Keratinocyte (primary cell): ENCODE results near the gene TM4SF5. TPM values are rescaled to one million over a fixed set of nuclear protein-coding genes. Genes with fewer than 3 reads are reported as not detected.

ENCODE experiments used
- DNase-seq: peaks from one replicate; pipeline ENCODE4 v3.0.0-alpha.2; 2011; ENCODE audit warnings: low read depth, missing footprints, low spot score
- FAIRE-seq: peaks from 2 replicates; lab custom pipeline; 2011; peaks lifted over from hg19 to GRCh38; lab: Jason Lieb, UNC
- H2AFZ ChIP-seq: 2 replicates; pipeline ENCODE4 v1.6.0; 2012; ENCODE audit warnings: low read length, control low read depth, inconsistent platforms; ENCODE audit not compliant: control insufficient read depth
- H3K27ac ChIP-seq: 2 replicates; pipeline ENCODE4 v1.5.1; 2011; ENCODE audit warnings: low read length; ENCODE audit not compliant: control insufficient read depth, insufficient read depth
- H3K27me3 ChIP-seq: 3 replicates; pipeline ENCODE4 v1.6.0; 2011; ENCODE audit warnings: low read length; ENCODE audit not compliant: control insufficient read depth, insufficient read depth; ENCODE audit errors: extremely low read depth
- H3K36me3 ChIP-seq, 2 experiments: 2 replicates in 1 of 2; 3 replicates in 1 of 2; pipeline ENCODE4 v1.5.1; 2011; ENCODE audit warnings: low read length in 2 of 2, mild to moderate bottlenecking in 1 of 2; ENCODE audit not compliant: control insufficient read depth in 2 of 2, insufficient read depth in 2 of 2; ENCODE audit errors: extremely low read depth in 1 of 2
- H3K4me1 ChIP-seq: 3 replicates; pipeline ENCODE4 v1.5.1; 2011; ENCODE audit warnings: low read length; ENCODE audit not compliant: control insufficient read depth, insufficient read depth; ENCODE audit errors: extremely low read depth
- H3K4me2 ChIP-seq: 3 replicates; pipeline ENCODE4 v1.6.0; 2011; ENCODE audit warnings: low read depth, low read length; ENCODE audit not compliant: control insufficient read depth, insufficient read depth; ENCODE audit errors: extremely low read depth
- H3K4me3 ChIP-seq, 3 experiments: fragments of 200-600 bp in 1 of 3; sonication (generic) in 1 of 3; 2 replicates in 2 of 3; 3 replicates in 1 of 3; pipeline ENCODE4 v1.5.1; 2011 to 2016; ENCODE audit warnings: low read length in 3 of 3, mild to moderate bottlenecking in 3 of 3, control low read depth in 2 of 3, inconsistent platforms in 1 of 3, low read depth in 1 of 3, mixed read lengths in 1 of 3, mixed run types in 1 of 3, moderate library complexity in 1 of 3; ENCODE audit not compliant: control insufficient read depth in 2 of 3, insufficient read depth in 2 of 3; ENCODE audit errors: extremely low read depth in 1 of 3
- H3K79me2 ChIP-seq: 2 replicates; pipeline ENCODE4 v1.6.0; 2012; ENCODE audit warnings: low read length; ENCODE audit not compliant: control insufficient read depth, insufficient read depth
- H3K9ac ChIP-seq: 3 replicates; pipeline ENCODE4 v1.6.0; 2011; ENCODE audit warnings: low read length; ENCODE audit not compliant: control insufficient read depth, insufficient read depth; ENCODE audit errors: extremely low read depth
- H3K9me1 ChIP-seq: 3 replicates; pipeline ENCODE4 v1.6.0; 2011; ENCODE audit warnings: low read length; ENCODE audit not compliant: control insufficient read depth, insufficient read depth; ENCODE audit errors: extremely low read depth
- H3K9me3 ChIP-seq: 2 replicates; pipeline ENCODE4 v1.5.1; 2012; ENCODE audit warnings: low read depth, low read length; ENCODE audit not compliant: control insufficient read depth
- H4K20me1 ChIP-seq: 3 replicates; pipeline ENCODE4 v1.6.0; 2011; ENCODE audit warnings: low read length; ENCODE audit not compliant: control insufficient read depth, insufficient read depth; ENCODE audit errors: extremely low read depth
- CTCF ChIP-seq, 3 experiments: IDR thresholded peaks in 1 of 3; conservative IDR thresholded peaks in 1 of 3; optimal IDR thresholded peaks in 1 of 3; 2 replicates in 2 of 3; 3 replicates in 1 of 3; pipeline versions ENCODE3 to v1.5.1; 2011; ENCODE audit warnings: low read length in 3 of 3, mild to moderate bottlenecking in 3 of 3, moderate library complexity in 2 of 3, control low read depth in 1 of 3, inconsistent platforms in 1 of 3; ENCODE audit not compliant: insufficient read depth in 2 of 3; ENCODE audit errors: extremely low read depth in 1 of 3
- EZH2 ChIP-seq: IDR thresholded peaks from one replicate; pipeline ENCODE4 v1.6.1; 2012; ENCODE audit warnings: inconsistent platforms, mild to moderate bottlenecking, low read length, moderate library complexity
- dilution Hi-C: fragments of 300-500 bp; cut with MboI; formaldehyde crosslinking; loops from one replicate; pipeline ENCODE4 v1.7.0; 2020; ENCODE audit warnings: low sequenced_read_pairs; ENCODE audit not compliant: extremely low pct_ligation_motif_present
- polyA plus RNA-seq, 5 experiments: library from polyadenylated mRNA; depleted of rRNA in 3 of 5; stranded (reverse) in 3 of 5; stranded (forward) in 1 of 5; unstranded in 1 of 5; fragments of >200 nt; gene quantifications; 1 replicate in 1 of 5; 2 replicates in 3 of 5; 3 replicates in 1 of 5; pipeline versions ENCODE4 v1.2.1 to v1.2.3, GENCODE V29; 2011 to 2012; ENCODE audit warnings: missing spikeins in 2 of 5, low read depth in 1 of 5, low replicate concordance in 1 of 5

TM4SF5 gene
- polyA plus RNA-seq, 1 donor (not counting 4 experiments of a cell fraction or from before 2014, with no cell fraction given), result not detected

- H3K27ac ChIP-seq, result no peak overlapping the region
- H4K20me1 ChIP-seq, result no peaks in the 10 kb centered on the region
- H3K9me1 ChIP-seq, result no peaks in the 10 kb centered on the region
- no peak overlapping the region for H3K9ac ChIP-seq
- H2AFZ ChIP-seq, result no peak overlapping the region
- H3K36me3 ChIP-seq, result no peaks in the 10 kb centered on the region
- FAIRE-seq (no peak), DNase-seq (no peak)
- H3K27me3 ChIP-seq, result peaks cover 20% of the 10 kb centered on the region
- dilution Hi-C loops, result no loop called here
- H3K9me3 ChIP-seq, result no peaks in the 10 kb centered on the region
- no peak for TF ChIP-seq CTCF (optimal IDR thresholded peaks at IDR 0.05 in 1 of 3, IDR thresholded peaks at IDR 0.05 in 1 of 3, conservative IDR thresholded peaks at IDR 0.05 in 1 of 3; ENCODE audit: extremely low read depth in 1 of 3, insufficient read depth in 2 of 3, low read length in 3 of 3)
- no peak for TF ChIP-seq EZH2
- no peaks in the 10 kb centered on the region for H3K4me1 ChIP-seq
- no peaks in the 10 kb centered on the region for H3K79me2 ChIP-seq
- H3K4me3 ChIP-seq, result no peak overlapping the region
- H3K4me2 ChIP-seq, result no peak overlapping the region
Measured at GRCh38 chr17:4777969-4778760, 6.5 kb downstream of the TM4SF5 start.

GRCh38 chr17:4780325-4780955, 8.8 kb downstream of the TM4SF5 start:
- dilution Hi-C loops, result no loop called here
- peaks cover 19% of the 10 kb centered on the region for H3K27me3 ChIP-seq

More at GRCh38 chr17:4780325-4780955, 8.8 kb downstream of the TM4SF5 start:
- DNase-seq (no peak), FAIRE-seq (no peak)
- H3K4me3 ChIP-seq, result no peak overlapping the region
- H3K9me3 ChIP-seq, result no peaks in the 10 kb centered on the region
- H2AFZ ChIP-seq, result no peak overlapping the region
- no peaks in the 10 kb centered on the region for H4K20me1 ChIP-seq
- H3K4me2 ChIP-seq, result no peak overlapping the region
- TF ChIP-seq EZH2 (no peak), CTCF (optimal IDR thresholded peaks at IDR 0.05 in 1 of 3, IDR thresholded peaks at IDR 0.05 in 1 of 3, conservative IDR thresholded peaks at IDR 0.05 in 1 of 3; ENCODE audit: extremely low read depth in 1 of 3, insufficient read depth in 2 of 3, low read length in 3 of 3) (no peak)
- H3K9me1 ChIP-seq, result no peaks in the 10 kb centered on the region
- H3K79me2 ChIP-seq, result no peaks in the 10 kb centered on the region
- no peak overlapping the region for H3K9ac ChIP-seq
- no peak overlapping the region for H3K27ac ChIP-seq
- H3K4me1 ChIP-seq, result peaks cover 2% of the 10 kb centered on the region
- no peaks in the 10 kb centered on the region for H3K36me3 ChIP-seq
